CMK (cell line): ENCODE data around the gene NBEA.
"Not testable (repeated sequence)": the region's sequence is repeated elsewhere in the genome, so short reads cannot be mapped to it uniquely, and the experiment has no call there.

ENCODE experiments used
- DNase-seq: peaks from one replicate; pipeline ENCODE4 v3.0.0-alpha.2; 2010; ENCODE audit warnings: low read depth

NBEA gene

DNA sequence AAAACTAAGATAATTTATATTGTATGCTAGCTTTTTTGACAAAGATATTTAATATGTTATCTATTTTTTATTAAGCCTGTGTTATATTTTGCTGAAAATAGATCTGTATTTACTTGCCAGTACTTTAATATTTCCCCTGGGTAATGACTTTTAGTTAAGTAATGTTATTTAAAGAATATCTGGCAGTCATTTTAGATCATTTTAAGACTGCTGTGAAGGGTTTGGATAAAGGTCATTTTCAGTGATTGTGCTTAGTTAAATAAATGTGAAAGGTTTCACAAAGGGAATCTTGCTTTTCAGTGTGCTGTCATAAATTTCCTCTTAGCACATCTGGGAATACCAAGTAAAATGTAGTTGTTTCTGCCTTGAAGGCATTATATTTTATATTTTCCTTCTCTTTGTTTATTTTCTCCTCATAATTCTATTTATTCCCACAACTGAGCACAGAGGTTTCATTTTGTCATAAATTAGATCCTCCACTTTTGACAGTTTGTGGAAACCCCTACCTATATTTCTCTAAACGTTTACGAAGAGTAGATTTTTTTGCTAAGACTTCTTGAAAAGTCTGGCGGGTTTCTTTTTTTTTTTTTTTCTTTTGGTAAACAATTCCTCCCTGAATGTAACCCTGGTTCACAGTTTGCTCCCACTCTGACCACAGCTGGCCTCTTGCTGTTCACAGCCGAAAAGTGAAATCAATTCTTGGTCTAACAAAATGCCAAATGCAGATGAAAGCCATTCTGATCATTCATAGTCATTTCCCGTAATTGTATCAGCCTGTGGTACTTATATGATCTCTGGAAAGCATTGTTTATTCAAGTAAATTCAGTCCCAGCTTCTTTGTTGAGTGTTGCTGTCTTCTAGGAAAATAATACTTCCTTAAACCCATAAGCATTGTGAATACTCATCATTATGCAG lies 446.6 kb downstream of the NBEA start:
- DNase-seq: no peak

DNA sequence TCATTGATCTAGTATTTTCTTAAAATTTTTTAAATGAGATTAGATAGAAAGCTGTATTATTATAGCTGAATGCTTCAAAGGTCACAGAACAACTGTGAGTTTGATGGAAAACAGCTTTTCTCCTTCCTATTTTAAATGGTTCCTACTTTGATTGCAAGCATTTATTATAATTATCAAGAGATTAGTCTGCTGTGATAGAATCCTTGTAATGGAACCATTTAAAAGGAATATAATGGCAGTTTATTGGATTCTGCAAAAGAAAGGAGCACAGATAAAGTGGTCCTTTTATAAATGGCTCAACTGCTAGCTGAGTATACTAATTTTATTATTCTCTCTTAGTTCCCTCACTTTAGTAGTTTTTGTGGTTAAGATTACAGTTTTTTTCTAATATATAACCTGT lies 447.5 kb downstream of the NBEA start:
- DNase-seq: no peak

DNA sequence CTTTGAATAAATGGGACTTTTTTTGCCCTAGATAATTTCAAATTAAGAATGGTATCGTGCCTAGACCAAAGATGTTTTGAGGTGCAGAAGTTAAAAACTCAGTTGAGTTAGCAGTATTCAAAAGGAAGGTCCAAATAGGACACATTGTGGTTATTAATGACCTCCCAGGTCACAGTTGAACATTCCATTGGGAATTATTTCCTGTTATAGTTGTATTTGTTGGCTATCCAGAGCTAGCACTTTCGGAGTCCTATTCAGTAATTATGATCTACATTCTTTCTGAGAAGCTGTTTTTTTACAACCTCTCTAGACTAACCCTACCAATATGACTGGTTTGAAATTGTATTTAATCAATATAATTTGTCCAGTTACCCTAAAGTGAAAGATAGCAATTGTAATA lies 450.7 kb downstream of the NBEA start:
- no peak for DNase-seq

DNA sequence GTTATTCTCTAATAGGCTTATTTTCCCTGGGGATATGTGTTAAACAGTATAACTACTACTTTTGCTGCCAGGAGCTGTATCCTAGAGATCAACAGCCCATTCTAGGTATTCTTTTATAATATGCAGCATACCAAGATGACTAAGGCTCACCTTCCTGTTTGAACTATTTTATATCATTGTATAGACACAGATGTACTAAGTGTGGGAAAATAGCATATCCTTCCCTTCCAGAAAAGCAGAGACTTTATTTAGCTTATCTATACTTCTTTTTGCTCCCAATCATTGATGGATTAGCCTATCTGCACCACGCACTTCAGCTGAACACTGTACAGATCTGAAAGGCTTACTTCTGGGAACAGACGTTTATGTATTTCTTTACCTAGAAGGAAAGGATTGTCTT lies 451.8 kb downstream of the NBEA start:
- no peak for DNase-seq

GRCh38 chr13:35408285-35408684 lies 466.2 kb downstream of the NBEA start:
- not testable (repeated sequence) for DNase-seq

- DNase-seq: no peak
Observed at GRCh38 chr13:35411059-35411744, 469.1 kb downstream of the NBEA start.

GRCh38 chr13:35448465-35448864 lies 506.4 kb downstream of the NBEA start:
- DNase-seq: no peak

DNA sequence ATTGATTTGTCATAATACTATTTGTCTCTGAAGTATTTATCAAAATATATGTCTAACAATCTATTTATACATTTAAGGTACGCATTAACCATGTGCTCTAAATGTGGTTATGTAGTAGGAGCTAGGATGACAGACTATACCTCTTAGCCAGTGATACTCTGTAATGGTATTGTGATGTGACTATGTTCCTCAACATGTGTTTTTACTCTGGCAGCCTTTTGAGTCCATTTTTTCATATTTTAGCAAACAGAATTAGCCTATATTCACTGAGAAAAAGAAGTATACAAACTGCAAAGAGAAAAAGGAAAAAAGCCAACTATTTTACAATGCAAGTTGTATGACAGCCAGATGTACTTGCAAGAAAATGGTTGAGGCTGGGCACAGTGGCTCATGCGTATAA lies 507.8 kb downstream of the NBEA start:
- no peak for DNase-seq

- DNase-seq: no peak
Observed at GRCh38 chr13:35455022-35455421, 513.0 kb downstream of the NBEA start.

- no peak for DNase-seq
Observed at GRCh38 chr13:35457258-35457657, 515.2 kb downstream of the NBEA start.

- DNase-seq: no peak
Observed at GRCh38 chr13:35460061-35460460, 518.0 kb downstream of the NBEA start.

DNA sequence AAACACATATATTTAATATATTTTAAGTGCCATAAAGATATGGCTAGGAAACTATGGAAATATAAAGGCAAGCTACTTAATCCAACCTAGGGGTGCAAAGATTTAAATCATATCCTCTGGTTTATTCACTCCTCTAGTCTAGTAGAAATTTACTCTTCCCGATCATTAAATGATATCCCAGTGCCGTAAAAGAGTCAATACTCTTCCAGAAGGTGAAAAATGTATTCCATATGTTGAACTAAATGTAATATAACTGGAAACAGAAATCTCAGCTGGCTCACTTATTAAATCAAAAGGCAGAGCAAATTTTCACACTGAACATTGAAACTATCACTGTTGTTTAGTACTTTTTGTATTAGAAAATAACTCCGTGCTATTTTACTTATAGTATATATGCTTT lies 523.3 kb downstream of the NBEA start:
- no peak for DNase-seq

- DNase-seq: no peak
Observed at GRCh38 chr13:35468195-35468594, 526.1 kb downstream of the NBEA start.

DNA sequence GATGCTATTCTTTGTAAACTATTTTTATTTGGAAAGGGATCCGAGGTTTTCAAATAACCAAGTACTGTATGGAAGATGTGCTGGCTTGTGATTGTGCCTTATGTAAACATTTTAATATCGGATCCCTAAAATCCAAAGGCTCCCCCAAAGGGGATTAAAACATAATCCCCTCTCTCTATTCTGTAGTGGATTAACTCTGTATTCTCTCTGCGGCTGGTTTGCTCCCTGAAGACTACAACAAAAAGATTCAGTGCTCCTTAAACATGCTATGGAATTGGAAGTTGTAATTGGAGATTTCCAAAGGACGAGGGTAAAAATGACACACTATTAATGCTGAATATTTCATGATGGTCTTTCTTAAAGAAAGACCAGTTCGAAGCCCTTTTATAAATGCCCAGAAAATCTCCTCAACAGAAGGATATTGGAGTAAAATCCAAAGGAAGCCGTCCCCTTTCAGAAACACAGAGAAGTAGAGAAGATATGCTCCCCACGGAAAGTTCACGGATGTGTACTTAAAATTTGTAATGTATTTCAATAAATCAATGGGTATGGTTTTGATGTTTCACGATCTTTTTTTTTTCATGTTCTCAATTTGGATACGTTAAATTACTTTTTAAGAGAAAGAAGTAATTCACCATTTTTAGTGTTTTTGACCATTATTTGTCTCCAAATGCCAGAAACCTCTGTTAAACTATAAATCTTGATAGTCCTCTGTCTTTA lies 527.9 kb downstream of the NBEA start:
- no peak for DNase-seq

DNA sequence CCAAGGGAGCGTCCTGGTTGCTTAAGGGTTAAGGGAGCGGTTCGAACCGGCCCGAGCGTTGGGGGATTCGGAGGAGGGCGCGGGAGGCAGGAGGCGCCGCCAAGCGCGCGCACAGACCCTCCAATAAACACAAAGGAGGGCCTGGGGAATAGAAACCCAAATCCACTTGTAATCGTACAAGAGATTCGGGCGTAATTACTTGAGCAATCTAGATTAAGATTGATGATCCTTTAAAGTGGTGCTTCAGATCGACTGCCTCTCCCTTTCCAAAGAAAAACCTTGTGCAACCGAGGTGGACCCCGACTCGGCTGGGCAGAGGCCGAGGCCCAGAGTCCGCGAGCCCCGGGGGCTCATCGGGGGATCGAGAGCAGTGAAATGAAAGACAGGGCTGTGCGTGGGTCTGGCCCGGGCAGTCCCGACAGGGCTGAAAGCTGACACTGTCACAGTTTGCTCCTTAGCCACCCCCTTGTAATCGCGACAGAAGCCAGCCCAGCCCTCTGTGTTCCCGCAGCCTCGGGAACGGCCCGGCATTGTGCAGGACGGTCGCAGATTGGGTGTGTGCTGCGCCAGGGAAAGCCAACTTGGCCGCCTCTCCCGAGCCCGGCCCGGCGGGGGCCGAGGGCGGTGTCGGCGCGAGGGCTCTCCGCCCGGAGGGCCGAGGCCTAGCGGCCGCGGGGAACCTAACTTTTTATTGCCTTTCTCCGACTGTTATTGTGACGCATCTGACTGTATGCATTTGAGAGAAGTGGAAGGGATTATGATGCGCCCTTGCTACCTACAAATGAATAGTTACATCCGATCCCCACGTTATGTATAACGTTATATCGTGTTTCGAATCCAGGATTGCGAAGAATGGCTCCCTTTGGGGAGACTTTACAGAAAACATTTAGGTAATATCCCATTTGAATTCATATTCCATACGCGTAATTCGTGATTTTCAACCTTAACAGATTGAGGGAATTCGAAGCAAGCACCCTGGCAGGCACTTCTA lies 528.9 kb downstream of the NBEA start:
- no peak for DNase-seq

DNA sequence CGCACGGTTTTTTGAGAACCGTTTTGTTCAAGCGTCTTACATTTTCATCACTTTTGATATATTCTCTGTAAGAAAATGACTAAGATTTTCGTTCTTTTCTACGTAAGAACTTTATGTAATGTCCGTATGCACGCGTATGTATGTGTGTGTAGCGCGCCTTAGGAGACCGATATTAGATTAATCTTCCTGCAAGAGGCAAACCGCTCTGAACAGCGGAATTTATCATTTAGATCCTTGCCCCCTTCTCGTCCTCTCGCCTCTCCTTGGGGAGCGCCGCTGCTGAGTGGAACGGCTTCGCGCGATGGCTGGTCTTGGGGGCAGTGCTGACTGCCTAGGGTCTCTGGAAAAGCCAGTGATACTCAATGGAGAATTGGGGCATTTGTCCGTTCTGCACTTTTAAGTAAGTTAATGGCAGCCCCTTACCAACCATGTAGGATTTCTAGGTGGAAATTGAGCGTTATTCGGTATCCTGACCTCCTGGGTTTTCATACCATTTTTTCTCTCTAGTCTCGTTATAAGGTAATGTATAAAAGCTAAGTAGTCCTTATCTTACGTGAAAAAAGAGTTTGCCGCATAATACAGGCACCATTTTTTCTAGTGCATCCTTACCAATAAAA lies 529.7 kb downstream of the NBEA start:
- DNase-seq: no peak

DNA sequence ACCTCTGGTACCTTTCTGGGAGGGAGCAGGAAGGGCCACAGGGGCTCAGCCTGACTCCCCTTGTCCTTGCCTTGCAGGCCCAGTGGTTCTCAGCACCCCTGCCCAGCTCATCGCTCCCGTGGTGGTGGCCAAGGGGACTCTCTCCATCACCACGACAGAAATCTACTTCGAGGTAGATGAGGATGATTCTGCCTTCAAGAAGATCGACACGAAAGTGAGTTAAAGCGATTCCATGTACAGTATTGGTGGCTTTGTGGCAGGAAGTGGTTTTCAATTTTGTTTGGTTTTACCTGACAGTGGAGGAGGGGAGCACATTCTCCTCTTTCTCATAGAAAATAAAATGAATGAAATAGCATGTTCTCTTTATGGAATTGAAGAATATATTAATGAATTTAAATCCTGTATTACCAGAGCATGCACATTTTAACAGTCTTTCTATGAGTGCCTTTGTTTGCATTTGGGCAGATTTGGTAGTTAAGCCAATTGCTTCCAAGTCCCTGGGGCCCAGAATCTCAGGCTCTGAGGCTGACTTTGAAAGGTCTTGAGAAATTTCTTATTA lies 530.3 kb downstream of the NBEA start:
- DNase-seq: no peak

GRCh38 chr13:35473206-35473775 lies 531.2 kb downstream of the NBEA start:
- no peak for DNase-seq

DNA sequence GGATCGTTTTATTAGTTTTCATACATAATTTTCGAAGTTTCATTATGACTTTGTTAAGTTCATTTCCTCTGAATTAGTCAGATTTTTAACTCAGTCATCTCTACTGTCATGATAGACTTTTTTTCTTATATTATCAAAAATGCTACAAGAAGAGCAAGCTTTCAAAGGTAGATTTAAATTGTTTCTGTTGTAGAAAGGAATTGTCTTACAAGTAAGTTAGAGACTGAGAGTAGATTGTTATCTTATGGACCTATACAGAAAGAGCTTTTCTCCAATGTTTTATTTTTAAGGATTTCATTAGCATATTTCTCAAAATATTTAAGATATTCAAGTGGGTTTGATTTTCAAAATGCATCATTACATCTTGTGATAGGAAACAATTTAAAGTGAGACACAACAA lies 531.7 kb downstream of the NBEA start:
- no peak for DNase-seq

DNA sequence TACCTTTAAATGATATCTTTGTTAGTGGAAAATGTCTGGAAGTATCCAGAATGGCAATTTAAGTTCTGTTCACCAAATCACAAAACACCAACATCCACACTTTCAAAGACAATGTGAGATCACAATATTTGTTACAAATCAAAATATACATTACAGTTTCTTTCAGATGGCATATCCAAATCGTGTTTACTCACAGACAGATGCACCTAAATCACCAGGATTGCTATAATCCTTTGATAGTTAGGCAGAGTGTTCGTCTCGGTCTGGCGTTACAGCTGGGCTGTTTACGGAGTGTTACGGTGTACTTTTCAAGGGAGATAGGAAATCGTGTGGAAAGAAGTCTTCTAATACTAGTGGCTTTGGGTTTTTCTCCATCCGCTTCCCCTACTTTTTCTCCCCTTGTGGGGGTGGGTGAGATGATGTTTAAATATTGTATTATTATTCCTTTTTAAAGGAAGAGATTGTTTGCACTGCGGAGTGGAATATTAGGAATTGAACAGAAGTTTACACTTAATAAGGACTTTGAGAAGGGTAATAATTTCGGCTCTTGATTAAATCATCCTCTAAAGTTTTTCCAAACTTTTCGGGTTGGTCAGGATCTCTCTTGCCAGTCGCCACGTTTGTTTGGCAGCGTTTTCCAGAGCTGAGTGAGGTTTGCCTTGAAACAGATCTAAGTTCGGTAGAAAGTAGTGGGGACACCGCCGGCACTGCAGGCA lies 532.6 kb downstream of the NBEA start:
- no peak for DNase-seq
